Stomach smooth muscle (tissue), 2 donors: ENCODE measurements around the gene LTO1.

Experiments used
- H3K27ac ChIP-seq: one replicate; pipeline ENCODE4 v1.7.0; 2013; ENCODE audit warnings: mild to moderate bottlenecking, low read length, inconsistent platforms
- H3K27me3 ChIP-seq, 2 donors: one replicate each; pipeline ENCODE4 v1.7.0; 2013; ENCODE audit warnings: low read length in 2 of 2; ENCODE audit not compliant: insufficient read depth in 2 of 2, control insufficient read depth in 1 of 2
- H3K36me3 ChIP-seq, 2 donors: one replicate each; pipeline ENCODE4 v1.7.0; 2013; ENCODE audit warnings: low read length in 2 of 2; ENCODE audit not compliant: control insufficient read depth in 2 of 2, insufficient read depth in 2 of 2
- H3K4me1 ChIP-seq: one replicate; pipeline ENCODE4 v1.7.0; 2013; ENCODE audit warnings: low read length; ENCODE audit not compliant: control insufficient read depth, insufficient read depth
- H3K4me3 ChIP-seq, 2 donors: one replicate each; pipeline ENCODE4 v1.7.0; 2013; ENCODE audit warnings: low read length in 2 of 2
- H3K9ac ChIP-seq, 2 donors: one replicate each; pipeline ENCODE4 v1.7.0; 2013; ENCODE audit warnings: low read length in 2 of 2, mild to moderate bottlenecking in 1 of 2
- H3K9me3 ChIP-seq, 2 donors: one replicate each; pipeline ENCODE4 v1.7.0; 2013; ENCODE audit warnings: low read length in 2 of 2; ENCODE audit not compliant: control insufficient read depth in 2 of 2
- donor health status: healthy.
- donor health status: Pancreatic carcinoma.

Gene LTO1

GRCh38 chr11:69637941-69638871, 36.9 kb downstream of the LTO1 start:
- H3K4me3 ChIP-seq, result peak overlapping the region; percentile 29 to 57
- no peaks in the 10 kb centered on the region for H3K9me3 ChIP-seq
- no peak overlapping the region for H3K27ac ChIP-seq
- peaks cover 37 to 88% of the 10 kb centered on the region in 2 donors for H3K27me3 ChIP-seq
- no peak overlapping the region for H3K9ac ChIP-seq
- H3K36me3 ChIP-seq, result no peaks in the 10 kb centered on the region
- peaks cover 52% of the 10 kb centered on the region for H3K4me1 ChIP-seq

- Histone ChIP-seq H3K9me3 (no peaks in the 10 kb centered on the region), H3K36me3 (no peaks in the 10 kb centered on the region), H3K4me3 (peak overlapping the region in 1 of 2 donors; percentile 69), H3K27ac (no peak overlapping the region), H3K9ac (peak overlapping the region in 1 of 2 donors; percentile 28), H3K27me3 (peaks cover 39 to 90% of the 10 kb centered on the region in 2 donors), H3K4me1 (peaks cover 48% of the 10 kb centered on the region)
Measured at GRCh38 chr11:69637198-69637940, 37.8 kb downstream of the LTO1 start.

GRCh38 chr11:69636512-69637197, 38.5 kb downstream of the LTO1 start:
- Histone ChIP-seq H3K9me3 (no peaks in the 10 kb centered on the region), H3K27ac (no peak overlapping the region), H3K36me3 (no peaks in the 10 kb centered on the region), H3K27me3 (peaks cover 44 to 88% of the 10 kb centered on the region in 2 donors), H3K9ac (peak overlapping the region in 1 of 2 donors; percentile 28), H3K4me1 (peaks cover 46% of the 10 kb centered on the region), H3K4me3 (peak overlapping the region; percentile 51 to 69)

GRCh38 chr11:69635804-69636511, 39.2 kb downstream of the LTO1 start:
- H3K9ac ChIP-seq, result no peak overlapping the region
- no peaks in the 10 kb centered on the region for H3K9me3 ChIP-seq
- H3K36me3 ChIP-seq, result no peaks in the 10 kb centered on the region
- H3K27ac ChIP-seq, result no peak overlapping the region
- H3K4me3 ChIP-seq, result peak overlapping the region; percentile 51 to 69
- peaks cover 44 to 82% of the 10 kb centered on the region in 2 donors for H3K27me3 ChIP-seq
- peaks cover 41% of the 10 kb centered on the region for H3K4me1 ChIP-seq

- Histone ChIP-seq H3K27me3 (peaks cover 44 to 76% of the 10 kb centered on the region in 2 donors), H3K9ac (no peak overlapping the region), H3K27ac (no peak overlapping the region)
Measured at GRCh38 chr11:69635195-69635594, 40.0 kb downstream of the LTO1 start.

GRCh38 chr11:69634590-69634989, 40.6 kb downstream of the LTO1 start:
- Histone ChIP-seq H3K9ac (no peak overlapping the region), H3K4me3 (no peak overlapping the region), H3K36me3 (no peaks in the 10 kb centered on the region), H3K4me1 (peaks cover 34% of the 10 kb centered on the region), H3K9me3 (peaks cover 2 to 7% of the 10 kb centered on the region in 2 donors), H3K27ac (no peak overlapping the region), H3K27me3 (peaks cover 41 to 71% of the 10 kb centered on the region in 2 donors)

More at GRCh38 chr11:69635195-69635594, 40.0 kb downstream of the LTO1 start:
- Histone ChIP-seq H3K36me3 (no peaks in the 10 kb centered on the region), H3K4me1 (peaks cover 34% of the 10 kb centered on the region), H3K4me3 (no peak overlapping the region), H3K9me3 (peaks cover 0 to 1% of the 10 kb centered on the region in 2 donors)

- peaks cover 42 to 67% of the 10 kb centered on the region in 2 donors for H3K27me3 ChIP-seq
- H3K9me3 ChIP-seq, result peaks cover 2 to 8% of the 10 kb centered on the region in 2 donors
- H3K4me1 ChIP-seq, result peaks cover 32% of the 10 kb centered on the region
- no peak overlapping the region for H3K4me3 ChIP-seq
- H3K27ac ChIP-seq, result no peak overlapping the region
- no peaks in the 10 kb centered on the region for H3K36me3 ChIP-seq
- no peak overlapping the region for H3K9ac ChIP-seq
Measured at GRCh38 chr11:69634069-69634468, 41.1 kb downstream of the LTO1 start.

GRCh38 chr11:69632900-69633299, 42.3 kb downstream of the LTO1 start:
- H3K27me3 ChIP-seq, result peaks cover 40 to 61% of the 10 kb centered on the region in 2 donors
- no peak overlapping the region for H3K4me3 ChIP-seq
- no peak overlapping the region for H3K9ac ChIP-seq
- peaks cover 21% of the 10 kb centered on the region for H3K4me1 ChIP-seq
- H3K36me3 ChIP-seq, result no peaks in the 10 kb centered on the region
- H3K9me3 ChIP-seq, result peaks cover 2 to 8% of the 10 kb centered on the region in 2 donors
- H3K27ac ChIP-seq, result no peak overlapping the region

GRCh38 chr11:69630424-69630823, 44.7 kb downstream of the LTO1 start:
- Histone ChIP-seq H3K9ac (no peak overlapping the region), H3K4me1 (no peaks in the 10 kb centered on the region), H3K27me3 (peaks cover 29 to 55% of the 10 kb centered on the region in 2 donors), H3K4me3 (no peak overlapping the region), H3K9me3 (peaks cover 2 to 8% of the 10 kb centered on the region in 2 donors), H3K27ac (no peak overlapping the region), H3K36me3 (no peaks in the 10 kb centered on the region)

GRCh38 chr11:69630017-69630416, 45.1 kb downstream of the LTO1 start:
- no peaks in the 10 kb centered on the region for H3K4me1 ChIP-seq
- H3K36me3 ChIP-seq, result no peaks in the 10 kb centered on the region
- H3K9ac ChIP-seq, result no peak overlapping the region
- H3K27ac ChIP-seq, result no peak overlapping the region
- peaks cover 27 to 51% of the 10 kb centered on the region in 2 donors for H3K27me3 ChIP-seq
- peaks cover 2 to 8% of the 10 kb centered on the region in 2 donors for H3K9me3 ChIP-seq
- H3K4me3 ChIP-seq, result no peak overlapping the region
